ENCODE measurements around the gene GLYATL3. TPM values are rescaled to one million over a fixed set of nuclear protein-coding genes. Genes with fewer than 3 reads are reported as not detected.

Gene GLYATL3
- polyA plus RNA-seq, 1 of the 3 experiments (the other 2 are of a cell fraction) = not detected

DNA sequence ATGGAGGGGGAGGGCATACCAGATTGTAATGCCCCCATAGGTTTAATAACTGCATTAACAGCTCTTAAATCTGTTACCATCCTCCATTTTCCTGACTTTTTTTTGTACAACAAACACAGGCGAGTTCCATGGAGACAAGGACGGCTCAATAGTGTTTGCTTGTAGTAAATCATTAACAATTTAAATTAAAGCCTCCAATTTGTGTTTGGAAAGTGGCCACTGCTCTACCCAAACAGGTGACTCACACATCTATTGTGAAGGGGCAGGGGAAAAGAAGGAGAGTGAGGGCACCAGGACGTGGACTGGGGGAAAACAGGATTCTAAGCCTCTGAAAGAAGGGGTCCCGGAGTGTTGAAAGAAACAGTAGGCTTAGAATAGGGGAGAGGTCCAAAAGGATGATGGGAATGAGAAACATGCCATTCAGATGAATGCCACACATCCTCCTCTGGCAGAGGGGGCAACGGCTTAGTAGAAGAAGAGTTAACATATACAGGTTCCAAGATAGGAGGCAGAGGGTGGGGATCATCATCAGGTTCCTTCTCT, 6.9 kb downstream of the GLYATL3 start:
- no peaks in the 10 kb centered on the region for H3F3A ChIP-seq (replicated peaks; ENCODE audit: insufficient read depth)
- 2% methylated on average over 5 of the region's 5 CpGs for WGBS (ENCODE audit: low lambda C conversion rate)
- H4K20me1 ChIP-seq (ENCODE audit: insufficient read depth) = no peaks in the 10 kb centered on the region
- no peaks in the 10 kb centered on the region for H3K9me3 ChIP-seq
- no peaks in the 10 kb centered on the region for H3K27me3 ChIP-seq (ENCODE audit: insufficient read depth)
- H2AFZ ChIP-seq (ENCODE audit: low read depth) = no peak overlapping the region
- ChIA-PET POLR2A (no interaction called here), CTCF (no interaction called here)
- H3K4me2 ChIP-seq = no peak overlapping the region
- no peak overlapping the region for H3K9ac ChIP-seq
- no peaks in the 10 kb centered on the region for H3K36me3 ChIP-seq (replicated peaks in 1 of 2; ENCODE audit: control insufficient read depth in 1 of 2, insufficient read depth in 2 of 2, low read length in 1 of 2)
- H3K27ac ChIP-seq (ENCODE audit: low read depth in 2 of 2, low read length in 1 of 2) = no peak overlapping the region
- H3K79me2 ChIP-seq (ENCODE audit: insufficient read depth) = no peaks in the 10 kb centered on the region
- H3K4me1 ChIP-seq (ENCODE audit: control insufficient read depth in 1 of 2, insufficient read depth in 2 of 2, low read depth in 1 of 2, low read length in 1 of 2) = no peaks in the 10 kb centered on the region
- no peaks in the 10 kb centered on the region for H3K9me2 ChIP-seq
- TF ChIP-seq FOSL2 (IDR thresholded peaks at IDR 0.05; ENCODE audit: borderline replicate concordance, low read depth) = no peak
- TF ChIP-seq, protein P1, sequence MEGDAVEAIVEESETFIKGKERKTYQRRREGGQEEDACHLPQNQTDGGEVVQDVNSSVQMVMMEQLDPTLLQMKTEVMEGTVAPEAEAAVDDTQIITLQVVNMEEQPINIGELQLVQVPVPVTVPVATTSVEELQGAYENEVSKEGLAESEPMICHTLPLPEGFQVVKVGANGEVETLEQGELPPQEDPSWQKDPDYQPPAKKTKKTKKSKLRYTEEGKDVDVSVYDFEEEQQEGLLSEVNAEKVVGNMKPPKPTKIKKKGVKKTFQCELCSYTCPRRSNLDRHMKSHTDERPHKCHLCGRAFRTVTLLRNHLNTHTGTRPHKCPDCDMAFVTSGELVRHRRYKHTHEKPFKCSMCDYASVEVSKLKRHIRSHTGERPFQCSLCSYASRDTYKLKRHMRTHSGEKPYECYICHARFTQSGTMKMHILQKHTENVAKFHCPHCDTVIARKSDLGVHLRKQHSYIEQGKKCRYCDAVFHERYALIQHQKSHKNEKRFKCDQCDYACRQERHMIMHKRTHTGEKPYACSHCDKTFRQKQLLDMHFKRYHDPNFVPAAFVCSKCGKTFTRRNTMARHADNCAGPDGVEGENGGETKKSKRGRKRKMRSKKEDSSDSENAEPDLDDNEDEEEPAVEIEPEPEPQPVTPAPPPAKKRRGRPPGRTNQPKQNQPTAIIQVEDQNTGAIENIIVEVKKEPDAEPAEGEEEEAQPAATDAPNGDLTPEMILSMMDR (IDR thresholded peaks at IDR 0.05) = no peak
- TF ChIP-seq TAF1 (IDR thresholded peaks at IDR 0.05; ENCODE audit: borderline replicate concordance, low read depth, low read length) = no peak
- TF ChIP-seq TCF12 (IDR thresholded peaks at IDR 0.05) = no peak
- no peak for TF ChIP-seq EP300 (IDR thresholded peaks at IDR 0.05; ENCODE audit: borderline replicate concordance in 1 of 2, low read depth in 1 of 2, low read length in 1 of 2)
- TF ChIP-seq, protein P2, sequence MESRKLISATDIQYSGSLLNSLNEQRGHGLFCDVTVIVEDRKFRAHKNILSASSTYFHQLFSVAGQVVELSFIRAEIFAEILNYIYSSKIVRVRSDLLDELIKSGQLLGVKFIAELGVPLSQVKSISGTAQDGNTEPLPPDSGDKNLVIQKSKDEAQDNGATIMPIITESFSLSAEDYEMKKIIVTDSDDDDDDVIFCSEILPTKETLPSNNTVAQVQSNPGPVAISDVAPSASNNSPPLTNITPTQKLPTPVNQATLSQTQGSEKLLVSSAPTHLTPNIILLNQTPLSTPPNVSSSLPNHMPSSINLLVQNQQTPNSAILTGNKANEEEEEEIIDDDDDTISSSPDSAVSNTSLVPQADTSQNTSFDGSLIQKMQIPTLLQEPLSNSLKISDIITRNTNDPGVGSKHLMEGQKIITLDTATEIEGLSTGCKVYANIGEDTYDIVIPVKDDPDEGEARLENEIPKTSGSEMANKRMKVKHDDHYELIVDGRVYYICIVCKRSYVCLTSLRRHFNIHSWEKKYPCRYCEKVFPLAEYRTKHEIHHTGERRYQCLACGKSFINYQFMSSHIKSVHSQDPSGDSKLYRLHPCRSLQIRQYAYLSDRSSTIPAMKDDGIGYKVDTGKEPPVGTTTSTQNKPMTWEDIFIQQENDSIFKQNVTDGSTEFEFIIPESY (IDR thresholded peaks at IDR 0.05; ENCODE audit: borderline replicate concordance, low read depth) = no peak
- TF ChIP-seq, protein P3, sequence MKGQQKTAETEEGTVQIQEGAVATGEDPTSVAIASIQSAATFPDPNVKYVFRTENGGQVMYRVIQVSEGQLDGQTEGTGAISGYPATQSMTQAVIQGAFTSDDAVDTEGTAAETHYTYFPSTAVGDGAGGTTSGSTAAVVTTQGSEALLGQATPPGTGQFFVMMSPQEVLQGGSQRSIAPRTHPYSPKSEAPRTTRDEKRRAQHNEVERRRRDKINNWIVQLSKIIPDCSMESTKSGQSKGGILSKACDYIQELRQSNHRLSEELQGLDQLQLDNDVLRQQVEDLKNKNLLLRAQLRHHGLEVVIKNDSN (IDR thresholded peaks at IDR 0.05; ENCODE audit: borderline replicate concordance, low read depth) = no peak
- TF ChIP-seq SMC3 (IDR thresholded peaks at IDR 0.05; ENCODE audit: low read depth, low read length) = no peak
- TF ChIP-seq, protein P4, sequence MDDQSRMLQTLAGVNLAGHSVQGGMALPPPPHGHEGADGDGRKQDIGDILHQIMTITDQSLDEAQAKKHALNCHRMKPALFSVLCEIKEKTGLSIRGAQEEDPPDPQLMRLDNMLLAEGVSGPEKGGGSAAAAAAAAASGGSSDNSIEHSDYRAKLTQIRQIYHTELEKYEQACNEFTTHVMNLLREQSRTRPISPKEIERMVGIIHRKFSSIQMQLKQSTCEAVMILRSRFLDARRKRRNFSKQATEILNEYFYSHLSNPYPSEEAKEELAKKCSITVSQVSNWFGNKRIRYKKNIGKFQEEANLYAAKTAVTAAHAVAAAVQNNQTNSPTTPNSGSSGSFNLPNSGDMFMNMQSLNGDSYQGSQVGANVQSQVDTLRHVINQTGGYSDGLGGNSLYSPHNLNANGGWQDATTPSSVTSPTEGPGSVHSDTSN (IDR thresholded peaks at IDR 0.05) = no peak
- no peak for TF ChIP-seq RXRA (IDR thresholded peaks at IDR 0.05; ENCODE audit: borderline replicate concordance, low read depth)
- no peak for TF ChIP-seq NRF1 (IDR thresholded peaks at IDR 0.05; ENCODE audit: low read depth, low read length)
- TF ChIP-seq MEF2A (IDR thresholded peaks at IDR 0.05; ENCODE audit: borderline replicate concordance, low read depth) = no peak
- no peak for TF ChIP-seq FOXM1 (IDR thresholded peaks at IDR 0.05; ENCODE audit: low read depth)
- no peak for TF ChIP-seq GATA2 (CRISPR knock-in tag; IDR thresholded peaks at IDR 0.05)
- TF ChIP-seq RAD21 (IDR thresholded peaks at IDR 0.05; ENCODE audit: low read length) = no peak
- no peak for TF ChIP-seq GABPA (IDR thresholded peaks at IDR 0.05; ENCODE audit: low read depth)
- TF ChIP-seq, protein P5, sequence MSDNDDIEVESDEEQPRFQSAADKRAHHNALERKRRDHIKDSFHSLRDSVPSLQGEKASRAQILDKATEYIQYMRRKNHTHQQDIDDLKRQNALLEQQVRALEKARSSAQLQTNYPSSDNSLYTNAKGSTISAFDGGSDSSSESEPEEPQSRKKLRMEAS (IDR thresholded peaks at IDR 0.05; ENCODE audit: low read depth) = no peak
- no peak overlapping the region for H3K4me3 ChIP-seq (ENCODE audit: low read depth in 2 of 2, low read length in 1 of 2)
- DNase-seq = no peak

Measured in SK-N-SH (cell line).